ENCODE measurements around the gene ADAM21. TPM values are rescaled to one million over a fixed set of nuclear protein-coding genes. Genes with fewer than 3 reads are reported as not detected.

ADAM21 gene
- total RNA-seq, 4 donors from 2014 or later, result 0.11 to 0.26 TPM; not detected in 2

DNA sequence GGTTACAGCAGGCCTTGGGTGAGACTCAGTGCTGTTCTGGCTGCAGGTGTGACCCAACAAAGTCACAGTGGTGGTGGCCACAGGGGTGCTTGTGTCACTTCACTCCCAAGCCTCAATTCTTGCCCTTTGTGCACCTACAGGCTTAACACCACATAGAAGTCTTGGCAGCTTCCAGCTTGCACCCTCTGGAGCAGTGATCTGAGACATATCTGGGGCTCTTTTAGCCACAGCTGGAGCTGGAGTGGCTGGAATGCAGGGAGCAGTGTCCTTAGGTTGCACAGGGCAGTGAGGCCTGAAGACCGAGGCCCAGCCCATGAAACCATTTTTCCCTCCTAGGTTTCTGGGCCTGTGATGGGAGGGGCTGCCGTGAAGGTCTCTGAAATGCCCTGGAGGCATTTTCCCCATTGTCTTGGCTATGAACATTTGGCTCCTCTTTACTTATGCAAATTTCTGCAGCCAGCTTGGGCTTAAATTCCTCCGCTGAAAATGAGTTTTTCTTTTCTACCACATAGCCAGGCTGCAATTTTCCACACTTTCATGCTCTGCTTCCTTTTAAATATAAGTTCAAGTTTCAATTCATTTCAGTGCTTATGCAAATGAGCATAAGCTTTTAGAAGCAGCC lies 37.7 kb downstream of the ADAM21 start:
- WGBS, result 61% methylated on average over 2 of the region's 3 CpGs
- TF ChIP-seq POLR2AphosphoS5 (IDR thresholded peaks at IDR 0.05), result no peak
- no peak for TF ChIP-seq EP300 (IDR thresholded peaks at IDR 0.05)
- TF ChIP-seq, protein P1, sequence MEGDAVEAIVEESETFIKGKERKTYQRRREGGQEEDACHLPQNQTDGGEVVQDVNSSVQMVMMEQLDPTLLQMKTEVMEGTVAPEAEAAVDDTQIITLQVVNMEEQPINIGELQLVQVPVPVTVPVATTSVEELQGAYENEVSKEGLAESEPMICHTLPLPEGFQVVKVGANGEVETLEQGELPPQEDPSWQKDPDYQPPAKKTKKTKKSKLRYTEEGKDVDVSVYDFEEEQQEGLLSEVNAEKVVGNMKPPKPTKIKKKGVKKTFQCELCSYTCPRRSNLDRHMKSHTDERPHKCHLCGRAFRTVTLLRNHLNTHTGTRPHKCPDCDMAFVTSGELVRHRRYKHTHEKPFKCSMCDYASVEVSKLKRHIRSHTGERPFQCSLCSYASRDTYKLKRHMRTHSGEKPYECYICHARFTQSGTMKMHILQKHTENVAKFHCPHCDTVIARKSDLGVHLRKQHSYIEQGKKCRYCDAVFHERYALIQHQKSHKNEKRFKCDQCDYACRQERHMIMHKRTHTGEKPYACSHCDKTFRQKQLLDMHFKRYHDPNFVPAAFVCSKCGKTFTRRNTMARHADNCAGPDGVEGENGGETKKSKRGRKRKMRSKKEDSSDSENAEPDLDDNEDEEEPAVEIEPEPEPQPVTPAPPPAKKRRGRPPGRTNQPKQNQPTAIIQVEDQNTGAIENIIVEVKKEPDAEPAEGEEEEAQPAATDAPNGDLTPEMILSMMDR (IDR thresholded peaks at IDR 0.05), result no peak
- TF ChIP-seq POLR2A (IDR thresholded peaks at IDR 0.05; ENCODE audit: low read depth), result no peak
- no peak overlapping the region for H3K4me3 ChIP-seq
- no peak overlapping the region for H3K27ac ChIP-seq (replicated peaks in 1 of 4)
- DNase-seq (ENCODE audit: extremely low spot score), result no peak
- intact Hi-C loops (cut with DNase I), result no loop called here
- H3K36me3 ChIP-seq, result peaks cover 8 to 27% (median 9%) of the 10 kb centered on the region in 4 donors
- no peaks in the 10 kb centered on the region for H3K27me3 ChIP-seq
- peaks cover 0 to 39% (median 20%) of the 10 kb centered on the region in 4 donors for H3K9me3 ChIP-seq
- H3K4me1 ChIP-seq, result no peaks in the 10 kb centered on the region

DNA sequence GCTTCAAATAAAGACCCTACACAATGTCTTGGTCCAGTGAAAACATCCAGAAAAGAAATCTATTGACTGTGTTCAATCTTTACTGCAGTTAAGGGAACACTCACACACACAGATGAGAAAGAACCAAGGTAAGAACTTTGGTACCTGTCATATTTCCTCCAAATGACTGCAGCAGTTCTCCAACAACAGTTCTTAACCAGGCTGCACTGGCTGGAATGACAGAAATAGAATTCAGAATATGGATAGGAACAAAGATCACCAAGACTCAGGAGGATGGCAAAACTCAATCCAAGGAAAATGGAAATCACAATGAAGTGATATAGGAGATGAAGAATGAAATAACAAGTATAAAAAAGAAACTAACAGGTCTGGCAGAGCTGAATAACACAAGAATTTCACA lies 46.2 kb downstream of the ADAM21 start:
- DNase-seq (ENCODE audit: extremely low spot score), result no peak
- intact Hi-C loops (cut with DNase I), result no loop called here
- H3K27me3 ChIP-seq, result no peaks in the 10 kb centered on the region
- H3K27ac ChIP-seq (replicated peaks in 1 of 4), result no peak overlapping the region
- peaks cover 0 to 5% (median 0%) of the 10 kb centered on the region in 4 donors for H3K9me3 ChIP-seq
- no peaks in the 10 kb centered on the region for H3K4me1 ChIP-seq
- TF ChIP-seq EP300 (IDR thresholded peaks at IDR 0.05) (no peak), POLR2AphosphoS5 (IDR thresholded peaks at IDR 0.05) (no peak), POLR2A (IDR thresholded peaks at IDR 0.05; ENCODE audit: low read depth) (no peak)
- TF ChIP-seq, protein P1 (IDR thresholded peaks at IDR 0.05), result no peak
- no peak overlapping the region for H3K4me3 ChIP-seq
- H3K36me3 ChIP-seq, result peaks cover 4 to 15% (median 7%) of the 10 kb centered on the region in 4 donors

Small RNA genes lying within 50 kb of the gene (small RNA-seq; reads per million reads assigned to genes)
- 0 reads per million in 3 donors for gene RNU6-659P

Other genes with a start within 250 kb of the ADAM21 start
- 10 to 100 TPM in 3 of 4 donors, 1 to 10 TPM in 1; 9.2 to 19.3 (median 15.8) TPM for gene COX16, start 92.5 kb upstream of the ADAM21 start, total RNA-seq
- 10 to 100 TPM; 30.2 to 47.3 (median 40.0) TPM for gene SYNJ2BP, start 35.1 kb upstream of the ADAM21 start, total RNA-seq
- gene ADAM20, start 82.8 kb downstream of the ADAM21 start, total RNA-seq, result 1 to 10 TPM in 1 of 4 donors, under 1 TPM in 3; 0.33 to 2.5 (median 0.67) TPM
- gene MED6, start 148.5 kb downstream of the ADAM21 start, total RNA-seq, result 10 to 100 TPM; 19.5 to 21.7 (median 20.5) TPM
- gene TTC9, start 189.7 kb downstream of the ADAM21 start, total RNA-seq, result 1 to 10 TPM in 3 of 4 donors, under 1 TPM in 1; 0.99 to 3.4 (median 1.9) TPM

All from esophagus muscularis mucosa (tissue), 4 donors.